GM23248 (cell line): ENCODE results near the gene MAD2L1.

Experiments
- EZH2 ChIP-seq: fragments of 200-600 bp; sonication (generic); IDR thresholded peaks from 2 replicates; pipeline ENCODE4 v1.6.1; 2018; ENCODE audit warnings: antibody characterized with exemption, mild to moderate bottlenecking; ENCODE audit not compliant: insufficient read depth, poor library complexity, severe bottlenecking
- EZH2phosphoT487 ChIP-seq: fragments of 200-600 bp; sonication (generic); IDR thresholded peaks from 2 replicates; pipeline ENCODE4 v1.6.1; 2018; ENCODE audit warnings: antibody characterized with exemption, moderate library complexity, mild to moderate bottlenecking, low read depth; ENCODE audit not compliant: insufficient read depth

DNA sequence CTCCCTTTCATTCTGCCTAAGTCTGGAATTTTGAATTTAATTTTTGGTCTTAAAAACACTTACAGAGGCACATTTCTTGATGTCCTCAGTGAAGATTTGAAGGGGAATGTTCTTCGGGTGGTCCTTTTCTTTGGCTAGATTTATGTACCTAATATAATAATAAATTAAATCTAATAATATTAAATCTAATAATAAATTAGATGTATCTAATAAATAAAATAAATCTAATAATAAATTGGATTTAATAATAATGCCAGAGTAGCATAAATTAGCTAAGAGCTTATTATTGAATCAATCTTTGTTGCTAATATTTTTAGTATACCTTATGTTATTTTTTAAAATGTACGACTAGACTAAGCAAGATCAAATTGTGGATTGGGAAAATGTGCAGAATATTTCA, 39.8 kb downstream of the MAD2L1 start:
- TF ChIP-seq EZH2phosphoT487 = no peak
- no peak for TF ChIP-seq EZH2
